Activated T-helper 2 cell treated with anti-CD3 and anti-CD28 coated beads, Interferon-gamma antibody, Interleukin-2, Interleukin-4, amounts not matched to agents 10 μg/mL and 5 μg/mL and 100 μg/mL, durations not matched to agents 14 hours and 24 hours and 36 hours (primary cell): ENCODE measurements around the gene SAP25. TPM values are rescaled to one million over a fixed set of nuclear protein-coding genes. Genes with fewer than 3 reads are reported as not detected.

Source experiments
- DNase-seq: peaks from one replicate; pipeline ENCODE4 v3.0.0; 2021; ENCODE audit warnings: low spot score
- H3K27ac Mint-ChIP-seq: one replicate; pipeline ENCODE4 v1.8.0; 2021; ENCODE audit warnings: mixed read lengths
- H3K27me3 Mint-ChIP-seq: one replicate; pipeline ENCODE4 v1.8.0; 2021; ENCODE audit warnings: low read depth, mixed read lengths
- H3K36me3 Mint-ChIP-seq: one replicate; pipeline ENCODE4 v1.8.0; 2021; ENCODE audit warnings: low read depth, mixed read lengths
- H3K4me1 Mint-ChIP-seq: one replicate; pipeline ENCODE4 v1.8.0; 2021; ENCODE audit warnings: low read depth, mixed read lengths
- H3K4me3 Mint-ChIP-seq: one replicate; pipeline ENCODE4 v1.8.0; 2021; ENCODE audit warnings: low read depth, mild to moderate bottlenecking, moderate library complexity, mixed read lengths
- H3K9me3 Mint-ChIP-seq: one replicate; pipeline ENCODE4 v1.8.0; 2021; ENCODE audit warnings: mixed read lengths
- intact Hi-C: fragments of 100-400 bp; cut with micrococcal nuclease; formaldehyde crosslinking; loops from one replicate; pipeline ENCODE4 v1.15.1; 2023
- total RNA-seq: library from RNA; stranded (reverse); gene quantifications from 2 replicates; pipeline ENCODE4 v1.2.3, GENCODE V29; 2022

Gene SAP25
- 11.3 and 11.8 TPM in 2 replicates for total RNA-seq

DNA sequence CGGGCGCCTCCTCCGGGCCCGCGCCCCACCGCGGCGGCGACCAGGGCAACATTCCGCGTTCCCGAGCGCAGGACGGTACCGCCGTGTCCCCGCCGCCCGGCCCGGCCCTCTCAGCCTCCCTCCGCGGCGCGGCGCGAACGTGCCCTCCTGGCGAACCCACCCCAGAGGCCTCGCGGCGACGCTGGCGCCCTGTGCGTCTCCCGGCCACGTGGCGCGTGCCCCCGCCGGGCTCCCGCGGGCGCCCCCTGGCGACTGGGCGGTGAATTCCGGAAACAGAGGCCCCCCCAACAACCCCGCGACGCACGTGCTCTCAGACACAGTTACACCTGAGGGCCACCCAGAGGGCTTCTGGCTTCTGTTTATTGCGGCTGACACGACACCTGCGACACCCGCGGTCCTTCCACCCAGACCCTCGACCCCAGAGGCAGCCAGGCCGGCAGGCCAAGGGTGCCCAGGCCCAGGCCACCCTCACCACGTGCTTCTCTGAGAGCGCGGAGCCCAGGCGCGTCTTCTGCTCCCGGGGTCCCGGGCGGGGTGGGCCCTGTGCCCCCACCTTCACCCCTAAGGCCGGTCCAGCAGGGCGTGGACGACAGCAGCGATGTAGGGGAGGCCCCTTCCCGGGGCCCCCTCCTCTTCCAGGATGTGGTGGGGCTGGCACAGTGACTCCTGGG, at the start of gene SAP25:
Gene SAP25, minus strand, starts transcription at position 210 of the 671 bp plus-strand sequence. Its CDS starts 158 bp downstream, at position 52.
- intact Hi-C loops = no loop called here
- H3K4me1 Mint-ChIP-seq = peaks cover 12% of the 10 kb centered on the region
- no peak within 1 kb of the TSS for H3K4me3 Mint-ChIP-seq
- no peak within 1 kb of the TSS for H3K27ac Mint-ChIP-seq
- no peaks in the 10 kb centered on the region for H3K9me3 Mint-ChIP-seq
- no peaks in the 10 kb centered on the region for H3K27me3 Mint-ChIP-seq
- no peak for DNase-seq
- peaks cover 27% of the 10 kb centered on the region for H3K36me3 Mint-ChIP-seq

GRCh38 chr7:100621554-100621953, 47.9 kb upstream of the SAP25 start:
- no peaks in the 10 kb centered on the region for H3K36me3 Mint-ChIP-seq
- no peak overlapping the region for H3K4me3 Mint-ChIP-seq
- peaks cover 21% of the 10 kb centered on the region for H3K4me1 Mint-ChIP-seq
- H3K27ac Mint-ChIP-seq = no peak overlapping the region
- no peak for DNase-seq
- H3K27me3 Mint-ChIP-seq = no peaks in the 10 kb centered on the region
- no peaks in the 10 kb centered on the region for H3K9me3 Mint-ChIP-seq
- intact Hi-C loops = no loop called here

- H3K4me3 Mint-ChIP-seq = no peak overlapping the region
Measured at GRCh38 chr7:100620804-100621203, 47.1 kb upstream of the SAP25 start.

DNA sequence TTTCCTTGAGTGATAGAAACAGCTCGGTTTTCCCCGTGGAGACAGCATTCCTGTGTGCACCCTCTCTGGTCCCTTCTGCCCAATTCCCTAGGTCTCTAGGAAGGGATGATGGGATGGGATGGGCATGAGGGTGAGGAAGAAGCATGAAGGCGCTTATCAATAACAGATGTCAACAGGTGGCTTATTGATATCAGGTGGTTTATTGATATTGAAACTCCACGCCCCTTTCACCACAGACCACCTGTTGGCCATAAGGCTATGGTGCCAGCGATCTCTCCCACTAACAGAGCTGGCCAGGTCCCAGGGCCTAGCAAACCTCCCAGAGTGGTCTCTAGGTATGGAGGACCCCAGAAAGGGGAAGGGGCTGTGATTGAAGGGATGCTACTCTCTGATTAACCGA, 46.5 kb upstream of the SAP25 start:
- Mint-ChIP-seq H3K4me3 (no peak overlapping the region), H3K27me3 (no peaks in the 10 kb centered on the region), H3K4me1 (peaks cover 12% of the 10 kb centered on the region), H3K36me3 (peaks cover 2% of the 10 kb centered on the region), H3K9me3 (no peaks in the 10 kb centered on the region), H3K27ac (no peak overlapping the region)
- intact Hi-C loops = no loop called here
- DNase-seq = no peak

More at GRCh38 chr7:100620804-100621203, 47.1 kb upstream of the SAP25 start:
- H3K9me3 Mint-ChIP-seq = no peaks in the 10 kb centered on the region
- intact Hi-C loops = no loop called here
- no peak overlapping the region for H3K27ac Mint-ChIP-seq
- H3K36me3 Mint-ChIP-seq = no peaks in the 10 kb centered on the region
- H3K4me1 Mint-ChIP-seq = peaks cover 15% of the 10 kb centered on the region
- H3K27me3 Mint-ChIP-seq = no peaks in the 10 kb centered on the region
- no peak for DNase-seq

- Mint-ChIP-seq H3K4me3 (no peak overlapping the region), H3K27me3 (no peaks in the 10 kb centered on the region), H3K4me1 (peaks cover 10% of the 10 kb centered on the region), H3K27ac (no peak overlapping the region), H3K9me3 (no peaks in the 10 kb centered on the region), H3K36me3 (peaks cover 12% of the 10 kb centered on the region)
- intact Hi-C loops = loop anchor here (5.0 kb wide), 1 partner anchor 93 kb away; the partner anchor contains the start of gene POP7
- DNase-seq = no peak
Measured at GRCh38 chr7:100614308-100614861, 40.7 kb upstream of the SAP25 start.

DNA sequence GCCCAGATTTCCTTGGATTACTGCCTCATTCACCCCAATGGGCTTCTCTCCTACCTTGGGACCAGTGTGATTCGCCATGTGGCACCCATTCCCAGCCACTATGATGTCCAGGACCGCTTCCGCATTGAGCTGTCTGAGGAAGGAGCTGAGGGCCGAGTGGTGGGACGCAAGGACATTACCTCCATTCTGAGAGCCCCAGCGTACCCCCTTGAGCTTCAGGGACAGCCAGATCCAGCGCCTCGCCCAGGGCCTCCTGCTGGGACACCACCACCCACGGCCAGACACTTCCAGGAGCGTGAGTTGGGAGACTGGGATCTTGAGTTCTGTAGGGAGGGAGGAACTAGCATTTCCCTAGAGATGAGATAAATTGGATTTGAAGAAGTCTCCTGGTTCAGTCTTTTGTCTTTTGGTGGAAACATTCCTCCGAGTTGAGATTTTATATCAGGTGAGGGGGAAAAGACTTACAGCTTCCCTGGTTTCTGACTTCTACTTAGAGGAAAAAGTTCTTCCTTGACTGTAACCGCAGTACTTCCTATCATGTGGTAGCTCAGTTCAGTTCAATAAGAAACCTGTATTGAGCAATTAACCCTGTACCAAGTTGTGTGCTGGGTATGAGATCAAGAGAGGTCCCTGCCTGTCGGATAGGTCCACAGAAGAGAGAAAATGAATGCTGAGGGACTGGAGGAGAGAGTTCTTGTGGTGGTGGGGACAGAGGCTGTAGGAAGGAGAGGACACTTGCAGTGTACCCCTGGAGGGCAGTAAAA, 39.9 kb upstream of the SAP25 start:
- peak overlapping the region; percentile 75 for H3K4me3 Mint-ChIP-seq
- H3K9me3 Mint-ChIP-seq = no peaks in the 10 kb centered on the region
- no peak overlapping the region for H3K27ac Mint-ChIP-seq
- intact Hi-C loops = loop anchor here (2.0 to 5.0 kb wide), 3 partner anchors 13 to 94 kb away; partner anchors contain the start of gene POP7
- H3K36me3 Mint-ChIP-seq = peaks cover 12% of the 10 kb centered on the region
- peaks cover 10% of the 10 kb centered on the region for H3K4me1 Mint-ChIP-seq
- no peak for DNase-seq
- no peaks in the 10 kb centered on the region for H3K27me3 Mint-ChIP-seq

DNA sequence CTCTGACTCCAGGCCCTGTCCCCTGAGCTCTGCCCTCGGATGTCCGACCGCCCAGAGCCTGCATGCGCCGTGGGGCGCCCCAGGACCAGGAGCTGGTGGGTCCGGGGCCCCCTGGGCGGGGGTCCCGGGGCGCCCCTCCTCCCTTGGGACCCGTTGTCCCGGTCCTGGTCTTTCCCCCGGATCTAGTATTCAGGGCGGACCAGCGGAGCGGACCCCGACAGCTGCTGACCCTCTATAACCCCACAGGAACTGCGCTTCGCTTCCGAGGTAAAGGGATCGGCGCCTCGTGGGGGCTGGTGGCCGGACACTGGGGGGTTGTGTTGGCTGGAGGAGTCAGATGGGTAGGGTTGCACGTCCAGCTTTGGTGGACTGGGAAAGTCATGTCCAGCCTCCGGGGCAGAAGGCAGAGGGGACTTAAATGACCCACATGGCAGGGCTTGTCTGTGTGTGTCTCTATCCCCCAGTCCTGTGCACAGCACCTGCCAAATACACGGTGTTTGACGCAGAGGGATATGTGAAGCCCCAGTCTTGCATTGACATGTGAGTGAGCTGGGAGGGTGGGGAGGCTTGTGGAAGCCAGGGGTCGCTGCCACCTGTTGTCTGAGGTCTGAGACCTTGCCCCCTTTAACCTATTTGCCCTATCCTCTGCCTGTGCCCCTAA, 39.2 kb upstream of the SAP25 start:
- Mint-ChIP-seq H3K36me3 (peaks cover 12% of the 10 kb centered on the region), H3K27me3 (no peaks in the 10 kb centered on the region), H3K4me1 (peaks cover 10% of the 10 kb centered on the region), H3K9me3 (no peaks in the 10 kb centered on the region), H3K27ac (no peak overlapping the region), H3K4me3 (peak overlapping the region; percentile 97)
- intact Hi-C loops = loop anchor here (1.0 to 5.0 kb wide), 7 partner anchors 9 to 184 kb away; partner anchors contain the start of genes FBXO24, GNB2, LRCH4 and MEPCE
- DNase-seq = no peak

DNA sequence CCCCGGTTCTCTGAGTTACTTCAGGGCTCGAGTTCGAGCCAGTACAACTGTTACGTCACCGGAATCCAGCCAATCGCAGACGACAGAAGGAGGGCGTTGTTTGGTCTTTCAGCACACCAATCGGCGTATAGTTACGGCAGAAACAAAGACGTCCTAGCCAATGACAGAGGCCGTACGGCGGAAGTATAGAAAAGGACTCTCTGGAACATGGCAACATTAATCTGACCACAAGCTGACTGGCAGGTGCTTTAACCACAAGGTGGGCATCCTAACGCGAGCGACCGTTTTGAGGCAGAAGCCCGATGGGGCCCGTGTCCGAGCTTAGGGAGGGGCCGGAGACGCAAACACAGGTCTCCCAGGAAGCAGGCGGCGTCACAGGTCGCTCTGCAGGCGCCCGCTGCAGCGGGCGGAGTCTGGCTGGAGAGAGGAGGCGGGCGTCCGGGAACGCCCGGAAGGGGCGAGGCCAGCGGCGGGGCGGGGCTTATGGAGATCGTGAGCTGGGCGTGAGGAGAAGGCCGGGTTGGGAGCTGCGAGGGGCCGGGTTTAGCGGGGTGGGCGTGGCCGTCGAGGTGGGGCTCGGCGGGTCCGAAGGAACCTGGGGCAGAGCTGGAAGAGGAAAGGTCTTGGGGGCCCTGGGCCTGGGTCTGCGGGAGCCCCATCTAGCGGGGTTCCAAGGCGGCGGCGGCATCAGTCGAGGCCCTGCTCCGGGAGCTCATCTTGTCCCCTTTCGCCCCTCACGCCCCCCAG, 38.5 kb upstream of the SAP25 start, which contains the start of gene MOSPD3:
Gene MOSPD3, plus strand, starts transcription at position 558 of the 747 bp plus-strand sequence. CDS start 252 bp downstream, outside the sequence.
- Mint-ChIP-seq H3K27me3 (no peaks in the 10 kb centered on the region), H3K36me3 (peaks cover 12% of the 10 kb centered on the region)

GRCh38 chr7:100609958-100610357, 36.3 kb upstream of the SAP25 start:
- Mint-ChIP-seq H3K27ac (peak overlapping the region; percentile 6), H3K4me1 (peaks cover 13% of the 10 kb centered on the region), H3K4me3 (no peak overlapping the region), H3K9me3 (no peaks in the 10 kb centered on the region), H3K27me3 (peaks cover 3% of the 10 kb centered on the region), H3K36me3 (peaks cover 8% of the 10 kb centered on the region)
- no peak for DNase-seq
- intact Hi-C loops = loop anchor here (5.0 to 10.0 kb wide), 2 partner anchors 97 to 635 kb away; partner anchors contain the start of genes FIS1 and POP7

More for the DNA sequence above, 38.5 kb upstream of the SAP25 start, which contains the start of gene MOSPD3:
- Mint-ChIP-seq H3K4me3 (peak within 1 kb of the TSS; percentile 97), H3K4me1 (peaks cover 10% of the 10 kb centered on the region), H3K9me3 (no peaks in the 10 kb centered on the region), H3K27ac (peak within 1 kb of the TSS; percentile 99)
- intact Hi-C loops = loop anchor here (1.0 to 5.0 kb wide), 7 partner anchors 8 to 183 kb away; partner anchors contain the start of genes FBXO24, GNB2, LRCH4 and MEPCE
- DNase-seq = peak; percentile 98

DNA sequence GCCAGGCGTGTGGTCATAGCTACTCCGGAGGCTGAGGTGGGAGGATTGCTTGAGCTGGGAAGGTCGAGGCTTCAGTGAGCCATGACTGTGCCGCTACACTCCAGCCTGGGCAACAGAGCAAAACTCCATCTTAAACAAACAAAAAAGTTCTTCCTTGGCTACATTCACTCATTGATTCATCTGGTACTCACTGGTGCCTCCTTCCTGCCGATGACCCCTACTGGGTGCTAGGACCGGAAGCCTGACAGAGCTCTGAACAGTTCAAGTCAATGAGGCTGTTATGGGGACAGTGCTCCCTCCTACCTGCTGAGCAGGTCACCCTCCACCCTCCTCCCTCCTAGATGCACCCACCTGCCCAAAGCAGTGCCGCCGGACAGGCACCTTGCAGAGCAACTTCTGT, 33.4 kb upstream of the SAP25 start:
- intact Hi-C loops = loop anchor here (10.0 kb wide), 1 partner anchor 638 kb away; the partner anchor contains the start of gene FIS1
- H3K27ac Mint-ChIP-seq = no peak overlapping the region
- H3K27me3 Mint-ChIP-seq = peaks cover 3% of the 10 kb centered on the region
- no peak for DNase-seq
- H3K9me3 Mint-ChIP-seq = no peaks in the 10 kb centered on the region
- H3K4me1 Mint-ChIP-seq = peaks cover 6% of the 10 kb centered on the region
- no peaks in the 10 kb centered on the region for H3K36me3 Mint-ChIP-seq
- no peak overlapping the region for H3K4me3 Mint-ChIP-seq

DNA sequence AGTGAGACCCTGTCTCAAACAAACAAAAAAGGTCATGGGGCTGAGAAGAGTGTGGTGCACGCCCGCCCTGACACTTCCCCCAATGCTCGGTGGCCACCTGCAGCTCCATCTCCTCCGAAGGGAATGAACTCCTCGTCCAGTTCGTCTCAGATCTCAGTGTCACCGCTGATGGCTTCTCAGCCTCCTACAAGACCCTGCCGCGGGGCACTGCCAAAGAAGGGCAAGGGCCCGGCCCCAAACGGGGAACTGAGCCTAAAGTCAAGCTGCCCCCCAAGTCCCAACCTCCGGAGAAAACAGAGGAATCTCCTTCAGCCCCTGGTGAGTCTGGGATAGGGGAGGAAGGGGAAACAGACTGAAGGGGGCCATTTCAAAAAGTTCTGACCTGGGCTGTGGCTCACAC, 32.6 kb upstream of the SAP25 start:
- Mint-ChIP-seq H3K9me3 (no peaks in the 10 kb centered on the region), H3K27ac (no peak overlapping the region), H3K27me3 (peaks cover 3% of the 10 kb centered on the region), H3K4me1 (peaks cover 6% of the 10 kb centered on the region), H3K4me3 (peak overlapping the region; percentile 30), H3K36me3 (no peaks in the 10 kb centered on the region)
- no peak for DNase-seq
- intact Hi-C loops = loop anchor here (10.0 kb wide), 1 partner anchor 638 kb away; the partner anchor contains the start of gene FIS1
